OCI-LY7 (cell line): ENCODE measurements around the gene NKPD1. TPM values are rescaled to one million over a fixed set of nuclear protein-coding genes. Genes with fewer than 3 reads are reported as not detected.

Source experiments
- BruUV-seq: library from RNA; stranded (reverse); fragments of 400-500 nt; replicated peaks from 2 replicates; lab custom pipeline; 2021; lab: Mats Ljungman, UMichigan
- CTCF ChIA-PET: fragments of 300-600 bp; sonication (Branson Sonifier 250); formaldehyde crosslinking; loops from one replicate; lab custom pipeline; 2022; ENCODE audit warnings: antibody characterized with exemption; ENCODE audit not compliant: unreplicated experiment; lab: Charles Lee
- POLR2A ChIA-PET: fragments of 300-600 bp; sonication (Branson Sonifier 250); formaldehyde crosslinking; loops from one replicate; lab custom pipeline; 2022; ENCODE audit warnings: antibody characterized with exemption; lab: Charles Lee
- DNase-seq: peaks from one replicate; pipeline ENCODE4 v3.0.0-alpha.2; 2015; ENCODE audit warnings: low spot score
- H2AFZ ChIP-seq: fragments of 200-600 bp; sonication (generic), shearing (Covaris generic); 2 replicates; pipeline ENCODE4 v1.6.1; 2014; ENCODE audit warnings: mild to moderate bottlenecking, antibody characterized with exemption, low read length, moderate library complexity
- H3K27ac ChIP-seq: fragments of 200-600 bp; sonication (generic); 2 replicates; pipeline ENCODE4 v1.5.1; 2014; ENCODE audit warnings: mixed run types, low read depth, mild to moderate bottlenecking, moderate library complexity, low read length, inconsistent platforms; ENCODE audit not compliant: poor library complexity, severe bottlenecking
- H3K36me3 ChIP-seq: fragments of 200-600 bp; sonication (generic); 2 replicates; pipeline ENCODE4 v1.6.1; 2014; ENCODE audit warnings: mild to moderate bottlenecking, antibody characterized with exemption, low read length, moderate library complexity, mixed read lengths; ENCODE audit not compliant: insufficient read depth
- H3K4me1 ChIP-seq: fragments of 200-600 bp; sonication (generic); 2 replicates; pipeline ENCODE4 v1.5.1; 2014; ENCODE audit warnings: mild to moderate bottlenecking, low read length; ENCODE audit not compliant: insufficient read depth, poor library complexity, severe bottlenecking
- H3K4me2 ChIP-seq: fragments of 200-600 bp; sonication (generic); 2 replicates; pipeline ENCODE4 v1.6.1; 2014; ENCODE audit warnings: mild to moderate bottlenecking, low read length
- H3K4me3 ChIP-seq: fragments of 200-600 bp; sonication (generic); 2 replicates; pipeline ENCODE4 v1.5.1; 2014; ENCODE audit warnings: mild to moderate bottlenecking, low read depth, low read length; ENCODE audit not compliant: poor library complexity, severe bottlenecking
- H3K79me2 ChIP-seq: fragments of 200-600 bp; sonication (generic); 2 replicates; pipeline ENCODE4 v1.6.1; 2016; ENCODE audit warnings: low read depth, mild to moderate bottlenecking, low read length, moderate library complexity, mixed read lengths; ENCODE audit not compliant: insufficient read depth
- H3K9me2 ChIP-seq: fragments of 200-600 bp; sonication (generic); 2 replicates; pipeline ENCODE4 v1.6.1; 2016; ENCODE audit warnings: mild to moderate bottlenecking, low read length, mixed read lengths; ENCODE audit not compliant: insufficient read depth
- H3K9me3 ChIP-seq: fragments of 200-600 bp; sonication (generic); 2 replicates; pipeline ENCODE4 v1.6.1; 2014; ENCODE audit warnings: mild to moderate bottlenecking, mixed run types, low read length, mixed read lengths
- H4K20me1 ChIP-seq: fragments of 200-600 bp; sonication (generic); 2 replicates; pipeline ENCODE4 v1.6.1; 2014; ENCODE audit warnings: mild to moderate bottlenecking, antibody characterized with exemption, low read length, moderate library complexity, mixed read lengths; ENCODE audit not compliant: insufficient read depth
- CTCF ChIP-seq: fragments of 200-600 bp; sonication (generic); conservative IDR thresholded peaks from 2 replicates; pipeline ENCODE4 v1.5.1; 2014; ENCODE audit warnings: mild to moderate bottlenecking, antibody characterized with exemption, low read length, moderate library complexity, mixed read lengths
- EZH2phosphoT487 ChIP-seq: fragments of 200-600 bp; sonication (generic); IDR thresholded peaks from 2 replicates; pipeline ENCODE4 v1.6.1; 2018; ENCODE audit warnings: low read depth, borderline replicate concordance, mild to moderate bottlenecking, mixed run types, antibody characterized with exemption, low read length, moderate library complexity, mixed read lengths
- intact Hi-C: fragments of 100-400 bp; cut with micrococcal nuclease; formaldehyde crosslinking; loops from one replicate; pipeline ENCODE4 v1.10.0; 2022; ENCODE audit not compliant: unreplicated experiment
- total RNA-seq, 2 experiments: library from RNA; depleted of rRNA in 1 of 2; stranded (reverse); fragments of >200 nt in 1 of 2; shearing (Covaris generic) in 1 of 2; gene quantifications; 2 replicates each; pipeline ENCODE4 v1.2.3, GENCODE V29; 2014 to 2022

NKPD1 gene
- total RNA-seq, 2 experiments from 2014 or later = 0.50 to 1.0 TPM

- H2AFZ ChIP-seq = no peak overlapping the region
- CTCF ChIA-PET = no interaction called here
- H3K9me3 ChIP-seq = no peaks in the 10 kb centered on the region
- POLR2A ChIA-PET = interaction anchor here (0.6 kb wide), 1 partner anchor 730 kb away, joined by 5 read pairs; no protein-coding TSS in a partner anchor
- peaks cover 39% of the 10 kb centered on the region for H3K36me3 ChIP-seq
- H3K4me2 ChIP-seq = no peak overlapping the region
- TF ChIP-seq CTCF (no peak), EZH2phosphoT487 (no peak)
- H3K27ac ChIP-seq = no peak overlapping the region
- intact Hi-C loops = no loop called here
- H4K20me1 ChIP-seq = no peaks in the 10 kb centered on the region
- H3K79me2 ChIP-seq = no peaks in the 10 kb centered on the region
- BruUV-seq = no TSS peak
- DNase-seq = no peak
- H3K4me1 ChIP-seq = no peaks in the 10 kb centered on the region
- no peaks in the 10 kb centered on the region for H3K9me2 ChIP-seq
- no peak overlapping the region for H3K4me3 ChIP-seq
Observed at GRCh38 chr19:45145270-45146189, 15.3 kb downstream of the NKPD1 start.

GRCh38 chr19:45144431-45145269 is 16.1 kb downstream of the NKPD1 start:
- peaks cover 4% of the 10 kb centered on the region for H3K4me1 ChIP-seq
- H3K79me2 ChIP-seq = peaks cover 4% of the 10 kb centered on the region; the same call in 1 of the 2 replicates
- POLR2A ChIA-PET = no interaction called here
- no TSS peak for BruUV-seq
- H3K36me3 ChIP-seq = peaks cover 40% of the 10 kb centered on the region
- H3K9me2 ChIP-seq = no peaks in the 10 kb centered on the region
- CTCF ChIA-PET = no interaction called here
- no peak overlapping the region for H3K4me3 ChIP-seq
- no peak for DNase-seq
- H3K9me3 ChIP-seq = no peaks in the 10 kb centered on the region
- H3K27ac ChIP-seq = no peak overlapping the region
- H4K20me1 ChIP-seq = no peaks in the 10 kb centered on the region
- TF ChIP-seq EZH2phosphoT487 (no peak), CTCF (no peak)
- intact Hi-C loops = no loop called here
- no peak overlapping the region for H2AFZ ChIP-seq
- no peak overlapping the region for H3K4me2 ChIP-seq
